HG03045 (cell line): ENCODE data around the gene CLIC4.
"Not testable (repeated sequence)": the region's sequence is repeated elsewhere in the genome, so short reads cannot be mapped to it uniquely, and the experiment has no call there.

Source experiments
- ATAC-seq: cut with Tn5 transposase; IDR thresholded peaks from one replicate; pipeline ENCODE4 v1.9.1; 2021; ENCODE audit warnings: mild to moderate bottlenecking, moderate library complexity; ENCODE audit not compliant: unreplicated experiment

Gene CLIC4

GRCh38 chr1:24872061-24872850, 127.0 kb downstream of the CLIC4 start:
- ATAC-seq = no peak

DNA sequence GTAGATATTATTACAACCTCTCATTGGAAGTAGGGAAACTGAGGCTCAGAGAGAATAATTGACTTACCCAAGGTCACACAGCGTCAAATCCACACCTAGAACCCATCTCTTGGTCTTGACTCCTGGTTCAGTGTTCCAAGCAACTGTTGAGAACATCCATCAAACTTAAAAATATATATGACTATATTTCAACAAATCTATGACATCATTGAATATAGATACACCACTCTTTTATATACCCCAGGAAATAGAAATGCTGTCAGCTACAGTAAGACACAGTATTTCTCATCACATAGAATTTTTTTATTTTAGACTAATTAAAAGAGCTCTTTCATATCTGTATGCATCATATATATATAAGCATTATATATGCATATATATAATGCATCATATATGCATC, 127.9 kb downstream of the CLIC4 start:
- ATAC-seq = no peak

DNA sequence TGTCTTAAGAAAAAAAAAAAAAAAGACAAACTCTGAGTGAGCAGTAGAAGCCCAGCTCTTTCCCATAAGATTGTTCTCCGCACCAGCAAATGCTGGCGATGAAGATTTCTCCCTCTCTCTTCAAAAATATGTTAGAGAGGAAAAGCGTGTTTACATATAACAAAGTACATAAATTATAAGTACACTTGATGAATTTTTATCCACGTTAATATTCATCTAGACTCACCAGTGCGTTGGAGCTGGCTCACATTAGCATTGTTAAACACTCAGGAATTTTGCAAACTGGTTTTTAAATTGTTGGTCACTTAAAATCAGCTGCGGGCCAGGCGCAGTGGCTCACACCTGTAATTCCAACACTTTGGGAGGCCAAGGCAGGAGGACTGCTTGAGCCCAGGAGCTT, 128.8 kb downstream of the CLIC4 start:
- ATAC-seq = no peak

DNA sequence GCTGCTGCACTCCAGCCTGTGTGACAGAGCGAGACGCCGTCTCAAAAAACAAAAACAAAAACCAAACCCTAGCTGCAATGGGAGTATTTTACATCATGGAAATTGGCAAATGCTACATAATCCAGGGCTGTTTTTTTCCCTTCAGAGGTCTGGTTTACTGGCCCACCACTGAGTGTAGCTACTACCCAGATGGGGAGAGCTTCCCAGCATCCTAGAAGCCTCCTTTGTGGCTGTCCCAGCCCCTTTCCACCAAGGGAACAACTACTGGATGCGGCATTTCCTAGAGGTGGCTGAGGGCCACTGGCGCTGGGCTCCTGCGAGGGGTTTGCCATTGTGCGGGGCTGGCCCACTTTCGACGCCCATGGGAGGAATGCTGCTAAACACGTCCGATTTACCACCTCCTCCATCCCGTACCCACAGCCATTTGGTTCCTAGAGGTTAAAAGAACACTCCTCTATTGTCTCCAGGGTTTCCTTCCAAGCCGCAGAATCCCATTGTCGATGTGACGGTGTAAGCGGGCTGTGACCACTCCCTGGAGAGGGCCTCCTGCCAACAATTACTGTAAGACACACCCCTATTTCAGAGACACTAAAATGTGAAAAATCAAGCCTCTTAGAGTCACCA, 129.5 kb downstream of the CLIC4 start:
- no peak for ATAC-seq

- no peak for ATAC-seq
Measured at GRCh38 chr1:24875257-24875656, 130.0 kb downstream of the CLIC4 start.

DNA sequence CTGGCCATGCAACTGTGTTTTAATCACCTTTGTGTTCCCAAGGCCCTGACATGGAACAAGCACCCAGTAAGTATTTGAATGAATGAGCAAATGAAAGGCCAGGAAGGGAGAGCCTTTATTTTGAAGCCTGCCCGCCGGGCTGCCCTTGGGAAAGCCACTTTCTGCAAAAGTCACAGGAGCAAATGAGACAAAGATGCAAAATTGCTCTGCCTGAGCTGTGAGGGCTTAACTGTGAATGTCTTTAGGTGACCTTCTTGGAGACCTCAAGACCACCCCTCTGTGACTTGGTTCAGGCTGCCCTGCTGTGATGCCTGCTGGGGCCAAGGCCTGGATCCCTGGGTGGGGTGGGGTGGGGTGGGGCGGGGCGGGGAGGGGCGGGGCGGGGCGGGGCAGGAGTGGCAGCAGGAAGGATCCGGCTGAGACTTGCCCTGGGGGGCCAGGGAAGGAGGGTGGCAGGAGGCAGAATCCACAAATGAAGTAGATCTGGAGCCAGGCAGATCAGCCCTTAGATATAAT, 130.8 kb downstream of the CLIC4 start:
- ATAC-seq = no peak

DNA sequence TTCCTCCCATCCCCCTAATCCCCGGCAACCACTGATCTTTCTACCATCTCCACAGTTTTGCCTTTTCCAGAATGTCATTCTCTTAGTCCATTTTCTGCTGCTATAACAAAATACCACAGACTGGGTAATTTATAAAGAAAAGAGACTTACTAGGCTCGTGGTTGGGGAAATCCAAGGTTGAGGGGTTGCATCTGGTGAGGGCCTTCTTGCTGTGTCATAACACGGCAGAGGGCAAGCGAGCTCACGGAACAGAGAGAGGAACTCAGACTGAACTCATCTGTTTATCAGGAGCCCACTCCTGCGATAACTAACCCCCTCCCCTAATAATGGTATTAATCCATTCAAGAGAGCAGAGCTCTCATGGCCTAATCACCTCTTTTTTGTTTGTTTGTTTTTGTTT, 132.8 kb downstream of the CLIC4 start:
- ATAC-seq = no peak

DNA sequence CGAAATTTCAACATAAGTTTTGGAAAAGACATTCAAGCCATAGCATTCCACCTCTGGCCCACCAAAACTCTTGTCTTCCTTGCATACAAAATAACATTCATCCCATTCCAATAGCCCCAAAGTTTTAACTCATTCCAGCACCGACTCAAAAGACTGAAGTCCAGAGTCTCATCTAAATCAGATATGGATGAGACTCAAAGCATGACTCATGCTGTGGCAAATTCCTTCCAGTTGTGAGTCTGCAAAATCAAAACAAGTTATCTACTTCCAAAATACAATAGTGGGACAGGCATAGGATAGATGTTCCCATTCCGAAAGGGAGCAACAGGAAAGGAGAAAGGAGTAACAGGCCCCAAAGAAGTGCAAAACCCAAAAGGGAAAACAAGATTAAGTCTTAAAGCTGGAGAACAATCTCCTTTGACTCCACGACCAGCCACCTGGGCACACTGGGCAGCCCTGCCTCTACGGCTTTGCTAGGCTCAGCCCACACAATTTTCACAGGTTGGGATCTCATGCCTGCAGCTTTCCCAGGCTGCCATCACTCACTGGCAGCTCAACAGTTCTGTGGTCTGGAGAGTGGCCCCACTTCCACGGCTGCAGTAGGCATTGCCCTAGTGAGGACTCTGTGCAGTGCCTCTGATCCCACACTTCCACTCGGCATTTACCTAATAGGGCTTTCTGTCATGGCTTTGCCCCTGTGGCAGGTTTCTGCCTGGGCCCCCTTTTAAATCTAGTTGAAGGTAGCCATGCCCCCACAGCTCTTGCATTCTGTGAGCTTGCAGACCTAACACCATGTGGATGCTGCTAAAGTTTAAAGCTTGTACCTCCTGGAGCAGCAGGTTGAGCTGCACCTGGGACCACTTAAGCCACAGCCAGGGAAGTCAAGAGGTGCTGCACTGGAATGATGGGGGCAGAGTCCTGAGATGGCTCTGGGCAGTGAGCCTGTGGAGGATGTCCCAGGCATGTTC, 133.8 kb downstream of the CLIC4 start:
- ATAC-seq = no peak

DNA sequence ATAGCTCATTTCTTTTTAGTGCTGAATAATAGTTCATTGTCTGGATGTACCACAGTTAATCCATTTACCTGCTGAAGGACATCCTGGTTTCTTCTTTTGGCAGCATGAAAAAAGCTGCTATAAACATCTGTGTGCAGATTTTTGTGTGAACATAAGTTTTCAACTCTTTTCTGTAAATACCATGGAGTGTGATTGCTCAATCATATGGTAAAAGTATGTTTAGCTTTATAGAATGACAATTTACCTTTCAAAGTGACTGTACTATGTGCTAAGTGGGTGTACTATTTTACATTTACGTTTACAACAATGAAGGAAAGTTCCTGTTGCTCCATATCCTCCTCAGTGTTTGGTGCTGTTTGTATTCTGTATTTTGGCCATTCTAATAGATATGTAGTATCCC, 135.8 kb downstream of the CLIC4 start:
- ATAC-seq = no peak

DNA sequence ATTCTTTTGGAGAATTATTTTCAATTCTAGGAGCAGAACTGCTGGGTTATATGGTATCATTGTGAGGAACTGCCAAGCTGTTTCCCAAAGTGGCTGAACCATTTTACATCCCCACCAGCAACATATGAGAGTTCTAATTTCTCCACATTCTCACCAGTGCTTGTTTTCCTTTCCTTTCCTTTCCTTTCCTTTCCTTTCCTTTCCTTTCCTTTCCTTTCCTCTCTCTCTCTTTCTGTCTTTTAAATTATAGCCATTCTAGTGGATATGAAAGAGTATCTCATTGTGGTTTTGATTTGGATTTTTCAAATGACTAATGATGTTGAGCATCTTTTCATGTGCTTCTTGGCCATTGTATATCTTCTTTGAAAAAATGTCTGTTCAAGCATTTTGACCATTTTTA, 139.5 kb downstream of the CLIC4 start:
- ATAC-seq = no peak

GRCh38 chr1:24886241-24886640, 141.0 kb downstream of the CLIC4 start:
- no peak for ATAC-seq

- ATAC-seq = no peak
Measured at GRCh38 chr1:24888061-24888970, 143.1 kb downstream of the CLIC4 start.

GRCh38 chr1:24888971-24889676, 143.9 kb downstream of the CLIC4 start:
- no peak for ATAC-seq

DNA sequence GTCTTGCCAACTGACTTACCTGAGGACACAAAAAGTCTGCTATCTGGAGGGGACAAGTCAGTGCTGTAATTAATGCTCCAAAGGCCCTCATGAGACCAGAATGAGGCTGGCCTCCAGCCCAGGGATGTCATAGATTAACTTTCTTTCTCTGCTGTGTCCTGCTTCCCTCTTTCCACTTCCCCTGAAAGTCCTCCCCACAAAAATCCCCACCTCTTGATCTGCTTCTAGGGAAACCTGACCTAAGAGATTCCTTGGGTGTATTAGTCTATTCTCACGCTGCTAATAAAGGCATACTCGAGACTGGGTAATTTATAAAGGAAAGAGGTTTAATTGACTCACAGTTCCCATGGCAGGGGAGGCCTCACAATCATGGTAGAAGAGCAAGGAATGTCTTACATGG, 145.6 kb downstream of the CLIC4 start:
- ATAC-seq = no peak

DNA sequence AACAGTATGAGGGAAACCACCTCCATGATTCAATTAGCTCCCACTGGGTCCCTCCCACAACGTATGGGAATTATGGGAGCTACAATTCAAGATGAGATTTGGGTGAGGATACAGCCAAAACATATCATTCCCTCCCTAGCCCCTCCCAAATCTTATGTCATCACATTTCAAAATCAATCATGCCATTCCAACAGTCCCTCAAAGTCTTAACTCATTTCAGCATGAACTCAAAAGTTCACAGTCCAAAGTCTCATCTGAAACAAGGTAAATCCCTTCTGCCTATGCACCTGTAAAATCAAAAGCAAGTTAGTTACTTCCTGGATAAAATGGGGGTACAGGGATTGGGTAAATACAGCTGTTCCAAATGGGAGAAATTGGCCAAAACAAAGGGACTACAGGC, 146.1 kb downstream of the CLIC4 start:
- not testable (repeated sequence) for ATAC-seq

DNA sequence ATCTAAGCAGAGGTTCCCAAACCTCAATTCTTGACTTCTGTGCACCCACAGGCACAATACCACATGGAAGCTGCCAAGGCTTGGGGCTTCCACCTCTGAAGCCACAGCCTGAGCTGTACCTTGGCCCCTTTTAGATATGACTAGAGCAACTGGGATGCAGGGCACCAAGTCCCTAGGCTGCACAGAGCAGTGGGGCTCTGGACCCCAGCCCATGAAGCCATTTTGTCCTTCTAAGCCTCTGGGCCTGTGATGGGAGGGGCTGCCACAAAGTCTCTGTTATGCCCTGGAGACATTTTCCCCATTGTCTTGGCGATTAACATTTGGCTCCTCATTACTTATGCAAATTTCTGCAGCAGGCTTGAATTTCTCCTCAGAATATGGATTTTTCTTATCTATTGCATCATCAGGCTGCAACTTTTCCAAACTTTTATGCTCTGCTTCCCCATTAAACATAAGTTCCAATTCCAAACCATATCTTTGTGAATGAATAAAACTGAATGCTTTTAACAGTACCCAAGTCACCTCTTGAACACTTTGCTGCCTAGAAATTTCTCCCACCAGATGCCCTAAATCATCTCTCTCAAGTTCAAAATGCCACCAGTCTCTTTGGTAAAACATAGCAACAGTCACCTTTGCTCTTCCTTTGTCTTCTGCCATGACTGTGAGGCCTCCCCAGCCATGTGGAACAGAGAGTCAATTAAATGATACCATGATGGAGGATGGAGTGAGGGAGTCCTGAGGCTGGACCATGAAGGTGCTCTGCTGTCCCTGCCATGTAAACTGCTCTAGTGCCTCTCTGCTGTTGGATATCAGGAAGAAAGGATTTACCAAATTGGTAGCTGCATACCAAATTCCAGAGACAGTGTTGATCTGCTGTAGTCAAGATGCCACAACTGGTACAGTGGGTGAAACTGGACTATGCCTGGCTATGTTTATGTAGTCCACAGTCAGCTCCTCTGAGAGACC, 147.2 kb downstream of the CLIC4 start:
- no peak for ATAC-seq

- no peak for ATAC-seq
Measured at GRCh38 chr1:24893431-24893830, 148.2 kb downstream of the CLIC4 start.
